NCI-H1417 (cell line): ENCODE data around the gene TAL2.
A peak's percentile ranks its signal among the peaks of the same experiment; 100 is the strongest.

ENCODE experiments used
- DNase-seq, 3 experiments: peaks; one replicate each; lab custom pipeline; 2025; lab: John Stamatoyannopoulos, UW

TAL2 gene

DNA sequence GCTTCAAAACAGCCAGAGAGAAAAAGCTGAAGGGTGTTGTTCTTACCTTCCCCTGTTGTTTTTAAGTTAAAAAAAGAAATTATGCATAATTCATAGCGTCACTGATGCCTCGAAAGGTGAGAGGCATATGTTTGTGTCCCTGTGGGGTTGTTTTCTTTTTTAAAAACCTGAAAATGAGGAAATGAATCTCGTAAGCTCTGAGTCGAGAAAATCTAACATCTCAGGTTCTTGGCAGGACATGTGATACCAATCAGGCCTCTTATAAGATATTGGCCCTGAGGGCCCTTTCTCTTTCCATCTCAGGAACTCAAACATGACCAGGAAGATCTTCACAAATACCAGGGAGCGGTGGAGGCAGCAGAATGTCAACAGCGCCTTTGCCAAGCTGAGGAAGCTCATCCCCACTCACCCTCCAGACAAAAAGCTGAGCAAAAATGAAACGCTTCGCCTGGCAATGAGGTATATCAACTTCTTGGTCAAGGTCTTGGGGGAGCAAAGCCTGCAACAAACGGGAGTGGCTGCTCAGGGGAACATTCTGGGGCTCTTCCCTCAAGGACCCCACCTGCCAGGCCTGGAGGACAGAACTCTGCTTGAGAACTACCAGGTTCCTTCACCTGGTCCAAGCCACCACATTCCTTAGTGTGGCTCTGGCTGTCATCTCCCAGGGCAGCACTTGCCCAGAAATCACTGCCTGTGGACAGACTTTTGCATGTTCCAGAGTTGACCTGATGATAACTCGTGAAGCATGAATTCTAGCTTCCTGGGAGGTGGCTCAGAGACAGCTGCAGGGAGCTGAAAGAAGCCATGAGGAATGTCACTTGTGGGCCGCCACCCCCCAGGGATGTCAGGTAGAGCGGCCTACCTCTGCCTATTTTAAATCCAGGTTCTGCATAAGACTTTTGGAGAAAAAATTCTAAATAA lies at the start of gene TAL2:
TAL2 (plus strand) TSS at position 274 of the 921 bp plus-strand sequence; CDS start at position 314, 40 bp downstream.
- DNase-seq: no peak

DNA sequence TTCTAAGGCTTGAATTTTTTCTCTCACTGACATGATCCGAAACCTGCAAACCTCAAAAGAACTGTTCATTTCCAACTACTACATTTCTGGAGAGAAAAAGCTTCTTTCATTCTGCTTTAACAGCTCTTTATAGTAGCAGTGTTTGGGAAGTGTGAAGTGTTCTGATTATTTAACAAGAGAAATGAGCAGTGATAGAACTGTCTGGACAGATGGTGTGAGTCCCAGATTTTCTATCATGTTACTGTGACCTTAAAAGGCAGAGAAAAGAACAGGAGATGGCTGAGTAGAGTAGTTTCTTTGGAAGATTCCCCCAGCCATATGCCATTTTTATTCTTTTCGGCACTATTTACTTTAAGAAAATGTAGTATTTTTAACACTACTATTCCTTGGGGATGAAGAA lies 41.3 kb upstream of the TAL2 start:
- no peak for DNase-seq

DNA sequence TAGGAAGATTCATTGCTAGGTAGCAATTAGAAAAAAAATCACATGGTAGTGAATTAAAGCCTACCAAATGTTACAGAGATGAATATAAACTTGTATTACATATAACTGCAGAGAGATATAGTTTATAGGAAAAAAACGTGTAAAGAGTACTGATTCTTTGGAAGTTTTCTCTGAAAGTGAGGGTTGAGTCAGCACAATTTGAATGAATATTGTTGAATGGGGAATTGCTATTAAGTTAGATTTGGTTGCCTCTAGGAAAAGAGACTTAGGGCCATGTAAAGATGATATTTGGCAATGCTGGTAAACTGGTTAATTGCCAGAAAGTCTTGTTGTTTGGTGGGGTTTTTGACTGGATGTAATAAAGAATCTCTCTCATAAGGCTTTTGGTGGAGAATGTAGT lies 37.2 kb upstream of the TAL2 start:
- DNase-seq: no peak

DNA sequence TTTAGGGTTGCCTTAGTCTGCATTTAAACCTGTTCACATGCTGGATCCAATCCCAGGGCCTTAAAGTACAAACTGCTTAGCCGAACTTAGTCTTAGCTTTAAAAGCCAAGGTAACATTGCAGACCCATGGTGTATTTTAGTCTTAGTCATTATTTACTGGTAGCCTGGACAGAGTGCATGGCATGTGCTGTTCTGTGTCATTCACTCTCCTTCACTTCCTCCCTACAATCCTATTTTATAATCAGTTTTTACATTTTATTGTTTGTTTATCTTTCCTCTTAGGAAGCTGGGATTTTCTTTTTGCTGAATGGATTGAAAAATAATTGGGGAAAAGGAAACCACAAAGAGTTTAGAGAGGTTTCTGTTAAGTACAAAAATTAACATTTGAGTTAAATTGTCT lies 29.4 kb upstream of the TAL2 start:
- no peak for DNase-seq

DNA sequence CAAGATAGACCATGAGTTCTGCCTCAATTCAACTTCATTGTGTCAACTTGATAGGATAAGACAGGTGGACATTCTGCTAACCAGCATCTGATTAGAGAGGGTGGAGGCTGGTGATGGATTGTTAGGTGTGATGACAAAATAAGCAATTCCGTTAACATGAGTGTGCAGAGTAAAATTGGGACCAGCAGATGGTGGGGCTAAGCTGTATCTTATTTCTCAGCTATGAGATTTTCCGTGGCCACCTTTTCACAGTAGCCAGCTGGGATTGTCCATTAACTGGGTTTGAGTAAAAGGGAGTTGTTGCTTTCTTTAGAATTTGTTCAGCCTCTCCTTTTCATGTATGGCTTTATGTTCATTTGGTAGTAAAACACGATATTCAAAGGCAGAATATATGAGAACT lies 28.8 kb upstream of the TAL2 start:
- DNase-seq: no peak

DNA sequence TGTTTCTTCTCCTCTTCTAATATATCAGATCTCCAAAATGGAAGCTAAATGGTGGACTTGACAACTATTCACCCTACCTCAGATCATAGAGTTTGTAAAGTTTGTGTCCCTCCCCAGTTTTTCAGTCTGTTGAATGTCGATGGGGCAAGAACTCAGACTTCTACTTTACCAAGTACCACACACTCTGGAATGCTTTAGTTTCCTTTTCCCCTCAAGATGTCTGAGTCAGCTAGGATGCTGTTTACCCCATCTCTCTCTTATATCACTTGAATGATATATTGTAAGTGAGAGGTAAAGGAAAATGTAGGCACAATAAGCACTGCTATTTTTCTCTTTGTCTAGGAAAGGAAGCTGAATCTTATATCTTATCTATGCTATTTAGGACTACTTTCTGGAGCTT lies 25.9 kb upstream of the TAL2 start:
- no peak for DNase-seq

DNA sequence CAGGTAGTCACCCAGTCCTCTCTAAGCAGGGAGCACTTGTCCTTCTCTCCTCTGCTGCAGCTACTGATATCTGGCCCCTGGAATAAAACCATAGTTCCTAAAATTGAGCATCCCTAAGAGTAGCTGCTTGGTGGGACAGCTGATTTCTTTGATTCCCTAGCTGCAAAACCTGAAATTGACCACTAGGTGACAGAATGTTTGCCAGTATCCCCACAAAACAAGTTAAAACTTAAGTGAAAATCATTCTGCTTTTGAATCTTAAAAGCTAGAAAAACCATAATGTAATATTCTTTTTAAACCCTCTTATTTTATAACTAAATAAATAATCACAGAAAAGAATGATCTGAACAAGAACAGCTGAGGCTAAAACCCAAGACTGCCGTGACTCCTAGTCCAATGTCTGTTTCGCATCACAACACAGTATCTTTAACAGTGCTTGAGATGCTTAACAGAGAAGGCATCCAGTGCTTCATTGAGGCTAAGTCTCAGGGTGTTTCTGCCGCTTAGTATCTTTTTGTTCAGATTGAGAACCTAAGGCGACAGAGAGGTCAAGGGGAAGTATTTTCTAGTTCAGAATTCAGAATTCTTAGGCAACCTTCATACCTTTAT lies 24.4 kb upstream of the TAL2 start:
- no peak for DNase-seq

DNA sequence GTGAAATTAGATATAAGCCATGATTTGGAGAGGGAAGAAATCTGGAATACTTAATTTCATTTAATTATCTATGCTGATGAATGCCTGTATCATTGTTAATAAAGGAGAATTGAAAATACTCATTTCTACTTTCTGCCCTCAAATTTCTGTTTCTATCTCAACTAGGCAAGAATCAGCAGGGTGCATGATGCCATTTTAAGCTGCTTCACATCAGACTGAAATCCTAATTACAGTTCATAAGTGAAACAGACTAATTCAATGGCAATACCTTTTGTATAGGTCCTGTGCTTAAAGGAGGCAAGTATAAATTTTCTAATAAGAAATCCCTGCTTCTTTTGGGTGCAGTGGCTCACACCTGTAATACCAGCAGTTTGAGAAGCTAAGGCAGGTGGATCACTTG lies 22.3 kb upstream of the TAL2 start:
- no peak for DNase-seq

DNA sequence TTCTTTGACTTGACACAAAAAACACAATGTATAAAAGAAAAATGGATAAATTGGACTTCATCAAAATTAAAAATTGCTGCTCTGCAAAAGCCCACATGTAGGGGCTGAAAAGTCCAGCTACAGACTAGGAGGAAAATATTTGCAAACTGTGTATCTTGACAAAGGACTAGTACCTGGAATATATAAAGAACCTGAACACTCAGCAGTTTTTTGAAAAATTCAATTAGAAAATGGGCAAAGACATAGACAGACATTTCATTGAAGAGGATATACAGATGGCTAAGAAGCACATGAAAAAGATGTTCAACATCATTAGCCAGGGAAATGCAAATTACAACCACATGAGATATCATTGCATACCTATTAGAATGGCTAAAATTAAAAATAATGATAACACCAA lies 18.5 kb upstream of the TAL2 start:
- no peak for DNase-seq

DNA sequence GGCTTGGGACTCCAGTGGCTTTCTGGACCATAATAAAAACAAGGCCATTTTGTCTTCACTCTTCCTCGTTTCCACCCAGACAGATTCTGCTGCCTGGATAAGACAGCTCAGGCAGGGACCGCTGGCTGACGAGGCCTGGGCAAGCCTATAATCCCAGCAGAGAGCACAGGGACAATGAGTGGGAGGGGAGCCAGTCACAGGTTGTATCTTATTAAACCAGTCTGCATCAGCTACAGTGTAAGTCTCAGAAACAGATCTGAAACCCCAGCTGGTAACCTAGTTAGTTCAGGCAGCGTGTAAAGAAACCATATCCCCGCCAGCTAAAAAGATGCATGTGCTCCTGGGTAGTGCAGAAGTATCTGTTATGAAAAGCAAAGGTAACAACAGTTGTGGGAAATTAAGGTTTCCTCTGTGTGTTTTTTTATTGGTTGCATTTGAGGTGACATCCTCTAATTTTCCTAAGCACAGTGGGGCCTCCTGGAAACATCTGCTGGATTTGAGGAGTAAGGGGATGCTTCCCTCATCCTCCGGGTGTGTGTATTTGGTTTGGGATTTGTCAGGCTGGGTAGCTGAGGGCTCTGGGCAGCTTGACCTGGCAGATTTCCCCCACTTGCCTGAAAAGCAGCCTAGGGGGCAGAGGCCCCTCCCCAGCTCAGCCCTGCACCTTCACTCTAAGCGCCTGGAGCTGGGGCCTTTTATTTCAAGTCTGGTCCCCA lies 15.2 kb upstream of the TAL2 start:
- peak in 1 of 3 experiments; percentile 28 for DNase-seq

DNA sequence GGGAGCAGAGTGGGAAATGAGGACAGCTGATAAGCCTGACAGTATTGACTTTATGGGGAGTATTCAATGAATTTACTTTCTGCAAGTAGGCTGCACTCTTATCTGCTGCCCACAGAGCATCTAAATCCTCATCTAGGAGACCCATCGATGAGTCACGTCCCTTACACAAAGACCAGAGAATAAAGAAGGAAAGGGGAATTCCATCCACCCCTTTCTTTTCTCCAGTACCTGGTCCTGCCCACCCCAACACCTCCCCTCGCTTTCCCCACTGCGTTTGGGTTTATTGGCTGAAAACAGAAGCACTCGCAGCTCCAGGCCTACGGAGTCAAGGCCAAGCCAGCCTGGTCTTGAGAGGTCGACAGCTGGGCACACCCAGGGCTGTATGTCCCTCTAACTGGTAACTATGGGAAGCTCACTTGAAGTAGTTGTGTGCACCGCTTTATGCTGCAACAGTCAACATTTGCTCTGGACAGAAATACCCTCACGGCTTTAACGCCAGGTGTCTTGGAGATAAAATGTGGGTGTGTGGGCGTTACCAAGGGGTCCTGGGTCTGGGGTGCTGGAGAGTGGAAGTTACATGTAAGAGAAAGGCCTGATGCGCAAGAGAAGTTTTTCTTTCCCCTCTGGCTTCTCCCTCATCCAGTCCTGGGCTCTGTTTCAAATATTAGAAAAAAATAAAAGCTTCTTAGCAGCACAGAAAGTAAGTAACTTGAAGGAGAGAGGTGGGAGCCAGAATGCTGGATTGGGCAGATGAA lies 14.5 kb upstream of the TAL2 start:
- no peak for DNase-seq

DNA sequence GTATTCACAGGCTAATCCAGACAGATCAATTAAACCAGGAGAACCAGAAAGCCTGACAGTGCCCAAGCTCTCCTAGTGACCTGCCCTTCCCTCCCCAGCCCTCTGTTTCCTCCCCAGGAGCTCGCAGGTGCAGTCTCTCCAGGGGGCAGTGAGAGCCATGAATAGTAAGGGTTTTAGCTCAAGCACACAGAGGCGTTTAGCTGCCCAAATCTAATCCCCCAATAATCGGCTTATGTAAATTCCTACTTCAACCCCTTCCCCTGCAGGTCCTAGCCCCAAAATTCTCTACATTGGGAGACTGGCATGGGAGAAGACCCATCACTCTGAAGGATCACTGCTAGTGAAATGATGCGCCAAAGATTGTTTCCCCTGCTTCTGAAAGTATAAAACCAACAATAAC lies 10.5 kb upstream of the TAL2 start:
- peak in 2 of 3 experiments; percentile 64 to 78 for DNase-seq

DNA sequence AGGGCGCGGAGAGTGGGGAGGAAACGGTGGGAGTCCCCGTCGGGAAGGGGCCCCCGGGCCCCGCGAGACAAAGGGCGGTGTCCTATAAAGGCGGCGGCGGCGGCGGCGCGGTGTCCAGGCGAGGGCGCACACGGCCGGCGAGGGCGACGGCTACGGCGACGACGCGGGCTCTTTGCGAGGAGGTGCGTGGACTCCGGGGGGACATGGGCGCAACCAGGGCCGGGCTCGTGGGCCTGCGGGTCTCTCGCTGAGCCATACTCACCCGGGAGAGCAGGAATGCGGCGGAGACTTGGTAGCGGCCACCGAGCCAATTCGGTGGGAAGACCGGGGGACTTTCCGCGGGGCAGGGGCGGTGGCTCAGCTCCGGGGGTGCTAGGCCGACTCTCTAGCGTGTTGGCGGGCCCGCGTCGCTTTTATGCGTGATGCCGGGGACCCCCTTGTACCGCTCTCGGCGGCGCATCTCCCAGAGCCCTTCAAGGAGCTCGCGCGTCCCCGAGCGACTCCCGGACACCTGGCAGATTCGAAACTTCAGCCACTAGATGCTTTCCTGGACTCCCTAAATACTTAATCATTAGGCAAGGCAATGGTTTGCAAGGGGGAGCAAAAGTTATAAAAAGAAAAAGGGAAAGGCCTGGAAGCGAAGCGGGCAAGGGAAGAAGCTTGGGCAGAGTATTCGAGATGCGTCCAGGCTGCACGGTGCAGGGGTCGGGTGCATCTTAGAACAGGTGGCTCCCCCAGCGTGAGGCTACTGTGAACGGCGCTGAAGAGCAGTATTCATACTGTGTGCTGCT lies 5.9 kb upstream of the TAL2 start:
- DNase-seq: peak in 2 of 3 experiments; percentile 78 to 79

DNA sequence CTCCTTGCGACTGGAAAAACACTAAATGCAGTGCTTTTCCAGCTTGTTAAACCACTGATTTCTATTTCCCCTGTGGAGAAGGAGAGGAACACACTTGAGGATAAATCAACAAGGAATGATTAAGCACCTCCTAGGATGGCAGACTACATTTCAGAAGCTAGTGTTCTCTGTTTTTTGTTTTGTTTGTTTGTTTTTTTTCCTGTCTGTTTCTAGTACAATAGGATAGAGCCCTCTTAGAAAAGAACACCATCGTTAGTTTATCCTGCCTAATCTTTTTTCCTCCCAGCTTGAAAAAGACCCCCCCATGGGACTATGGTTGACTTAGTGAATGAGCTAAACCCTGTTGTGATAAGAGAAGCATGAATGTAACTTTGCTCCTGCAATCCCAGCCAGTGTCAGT lies 3.9 kb upstream of the TAL2 start:
- DNase-seq: peak in 1 of 3 experiments; percentile 53

DNA sequence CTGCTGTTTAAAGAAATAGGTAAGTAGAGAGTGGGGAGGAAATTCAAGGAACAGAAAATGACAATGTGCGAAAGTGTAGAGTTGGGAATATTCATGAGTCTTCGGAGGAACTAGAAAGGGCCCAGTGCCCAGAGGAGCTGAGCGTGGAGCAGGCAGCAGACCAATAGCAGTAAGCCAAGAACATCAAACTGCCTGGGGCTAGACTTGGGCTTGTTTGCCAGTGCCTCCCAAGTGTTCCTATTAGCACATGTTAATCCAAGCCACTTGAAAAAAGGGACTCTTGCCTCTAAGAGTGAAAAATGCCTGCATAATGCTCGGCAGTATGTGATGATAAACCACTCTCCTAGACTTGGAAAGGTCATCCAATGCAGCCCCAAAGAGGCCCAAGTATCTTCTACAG lies 1.2 kb upstream of the TAL2 start:
- no peak for DNase-seq

DNA sequence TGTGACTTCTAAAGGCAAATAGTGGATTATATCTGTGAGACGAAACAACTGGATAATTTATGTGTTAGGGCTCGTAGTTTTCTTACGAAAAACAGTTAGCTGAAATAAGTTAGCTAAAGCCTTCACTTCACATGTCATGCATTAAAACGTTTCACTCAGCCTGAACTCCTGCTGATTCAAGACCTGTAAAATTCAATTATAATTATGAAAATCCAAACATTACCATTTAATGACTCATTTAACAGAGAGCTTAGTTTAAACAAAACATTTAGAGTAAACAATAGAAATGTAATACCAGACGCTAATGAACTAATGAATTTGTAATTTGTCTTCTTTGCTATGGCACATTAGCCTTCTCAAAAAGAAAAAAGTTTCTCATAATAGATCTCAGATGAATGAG lies 1.7 kb downstream of the TAL2 start:
- DNase-seq: peak in 1 of 3 experiments; percentile 36

DNA sequence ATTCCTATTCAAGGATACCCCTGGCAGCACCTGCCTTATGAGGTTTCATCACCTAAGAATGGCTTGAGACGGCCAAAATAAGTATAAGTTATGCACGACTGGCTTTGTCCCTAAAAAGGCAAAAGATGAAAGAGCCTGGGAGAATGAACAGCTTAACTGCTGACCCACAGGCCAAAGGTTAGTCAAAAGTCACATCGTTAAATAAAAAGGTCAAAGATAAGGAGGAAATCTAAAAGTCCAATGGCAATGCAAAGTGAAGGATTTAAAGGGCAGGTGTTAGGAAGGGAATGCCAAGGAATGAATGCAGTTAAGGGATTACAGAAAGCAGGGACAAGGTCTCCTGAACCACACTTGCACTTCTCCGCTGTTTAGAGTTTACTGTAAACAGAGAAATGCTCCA lies 5.6 kb downstream of the TAL2 start:
- DNase-seq: no peak

DNA sequence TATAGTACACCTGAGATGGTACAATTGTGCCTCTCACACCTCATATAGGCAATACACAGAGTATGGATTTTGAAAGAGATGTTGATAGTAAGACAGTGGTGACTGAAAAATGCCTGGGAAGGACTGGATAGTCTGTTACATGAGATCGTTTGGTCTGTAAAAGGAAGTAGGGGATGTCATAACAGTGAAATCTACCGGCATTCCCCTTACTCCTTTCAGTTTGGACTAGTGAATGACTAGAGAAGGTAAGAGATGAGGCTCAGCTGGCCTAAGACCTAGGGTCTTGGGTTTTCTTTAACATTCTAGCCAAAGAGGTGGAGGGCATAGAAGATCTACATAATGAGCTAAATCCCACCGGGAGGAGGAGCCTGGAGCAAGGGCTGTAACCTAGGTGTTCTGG lies 8.1 kb downstream of the TAL2 start:
- DNase-seq: no peak

DNA sequence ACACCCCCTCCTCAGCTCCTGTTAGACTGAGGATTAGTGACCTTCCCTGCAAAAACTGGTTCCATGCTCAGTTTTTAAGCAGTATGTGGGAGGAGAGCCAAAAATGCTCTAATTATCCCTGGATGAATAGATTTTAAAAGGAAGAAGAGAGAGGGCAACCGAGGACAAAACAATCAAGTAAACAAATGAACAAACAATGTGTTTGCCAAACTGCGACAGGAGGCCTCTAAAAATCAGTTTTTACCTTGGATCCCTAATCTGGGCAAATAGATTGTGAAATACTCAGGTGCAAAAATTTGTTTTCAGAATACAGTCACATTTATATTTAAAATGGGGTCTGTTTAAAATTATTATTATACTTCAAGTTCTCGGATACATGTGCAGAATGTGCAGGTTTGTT lies 8.5 kb downstream of the TAL2 start:
- DNase-seq: no peak

DNA sequence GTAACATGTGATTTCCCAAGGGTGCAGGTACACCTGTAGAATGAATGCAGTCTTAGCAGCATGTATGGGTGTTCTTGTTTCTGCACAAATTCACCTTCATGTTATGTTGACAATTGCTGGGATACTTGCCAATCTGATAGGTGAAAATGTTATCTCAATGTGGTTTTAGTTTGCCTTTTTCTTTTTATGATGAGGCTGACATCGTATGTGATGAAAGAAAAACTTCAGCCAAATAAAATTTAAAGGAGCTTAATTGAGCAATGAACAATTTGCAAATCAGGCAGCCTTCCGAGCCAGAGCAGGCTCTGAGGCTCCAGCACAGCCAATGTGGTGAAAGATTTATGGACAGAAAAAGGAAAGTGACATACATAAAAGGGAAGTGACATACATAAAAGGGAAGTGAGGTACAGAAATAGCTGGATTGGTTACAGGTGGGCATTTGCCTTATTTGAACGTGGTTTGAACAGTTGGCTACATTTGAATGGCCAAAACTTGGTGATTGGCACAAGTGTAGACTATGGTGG lies 10.5 kb downstream of the TAL2 start:
- DNase-seq: no peak

DNA sequence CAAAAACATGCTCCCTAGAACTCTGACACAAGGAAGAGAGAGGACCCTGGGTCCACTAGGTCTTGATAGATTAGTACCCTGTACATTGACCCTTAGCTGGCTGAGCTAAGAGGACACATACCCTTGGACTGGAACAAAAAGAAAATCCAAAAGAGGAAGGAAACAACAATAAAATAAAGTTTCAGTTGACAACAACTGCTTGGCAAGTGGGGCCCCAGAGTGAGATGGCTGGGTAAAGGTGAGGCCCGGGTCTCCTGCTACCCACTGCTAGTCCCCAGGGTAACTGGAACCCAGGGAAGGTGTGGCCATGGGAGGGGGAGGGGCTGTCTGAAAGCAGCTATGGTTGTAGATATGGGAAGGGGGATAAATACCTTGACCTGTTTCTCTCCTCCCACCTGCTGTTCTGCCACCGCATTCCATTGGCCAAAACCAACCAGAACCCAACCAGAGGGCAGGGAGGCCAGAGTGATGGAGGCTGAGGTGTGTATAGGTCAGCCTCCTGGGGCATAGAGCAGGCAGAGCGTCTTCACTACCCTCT lies 11.7 kb downstream of the TAL2 start:
- no peak for DNase-seq
